HG03280 (cell line): ENCODE results near the gene RANBP17.

ENCODE experiments used
- ATAC-seq: cut with Tn5 transposase; IDR thresholded peaks from one replicate; pipeline ENCODE4 v1.9.1; 2021; ENCODE audit warnings: mild to moderate bottlenecking, moderate library complexity; ENCODE audit not compliant: unreplicated experiment

The RANBP17 gene

DNA sequence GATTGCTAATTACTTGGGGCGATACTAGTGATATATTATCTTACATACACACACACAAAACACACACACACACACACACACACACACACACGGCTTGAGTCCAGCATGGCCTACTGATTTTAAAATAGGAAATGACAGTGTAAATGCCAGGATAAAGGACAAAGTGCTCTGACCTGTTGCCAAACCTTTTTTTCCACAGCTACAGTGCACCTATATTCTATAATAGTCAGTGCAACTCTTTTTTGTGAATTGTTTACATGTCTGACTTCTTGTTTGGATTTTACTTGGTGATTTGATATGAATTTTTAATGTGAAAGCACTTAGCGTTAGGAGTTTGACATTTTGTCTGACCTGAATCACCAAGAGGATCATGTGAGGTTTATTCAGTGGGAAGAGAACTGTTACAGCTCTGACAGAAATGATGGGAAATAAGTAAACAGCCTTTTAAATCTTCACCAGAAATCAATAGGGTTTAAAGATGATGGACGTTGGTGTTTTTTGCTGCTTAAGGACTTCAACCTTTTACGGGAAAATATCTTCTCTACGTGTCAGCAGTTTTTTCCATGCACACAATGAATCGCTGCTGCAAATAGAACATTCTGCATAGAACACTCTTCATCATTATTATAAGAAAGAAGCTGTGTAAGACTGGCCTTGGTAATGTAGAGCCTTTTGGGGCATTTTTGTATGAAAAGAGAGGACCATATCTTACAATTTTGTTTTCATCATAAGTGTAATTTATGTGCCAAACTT is 218.5 kb downstream of the RANBP17 start:
- ATAC-seq = no peak

DNA sequence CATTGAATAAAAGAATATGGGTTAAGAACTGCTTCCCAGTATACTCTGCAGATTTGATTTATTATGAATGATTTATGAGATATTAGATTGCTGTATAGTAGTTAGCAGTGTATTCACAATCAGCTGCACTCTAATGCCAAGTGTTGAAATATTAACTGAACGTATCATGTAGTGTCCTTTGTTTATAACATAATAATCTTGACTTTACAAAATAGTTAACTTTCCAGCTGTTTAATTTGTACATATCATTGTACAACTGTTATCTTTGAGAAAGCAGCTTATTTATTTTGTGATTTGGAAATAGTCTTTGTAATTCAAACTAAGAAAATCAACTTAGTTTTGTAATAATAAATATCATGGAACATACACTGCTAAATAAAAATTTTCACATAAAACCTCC is 219.5 kb downstream of the RANBP17 start:
- no peak for ATAC-seq

DNA sequence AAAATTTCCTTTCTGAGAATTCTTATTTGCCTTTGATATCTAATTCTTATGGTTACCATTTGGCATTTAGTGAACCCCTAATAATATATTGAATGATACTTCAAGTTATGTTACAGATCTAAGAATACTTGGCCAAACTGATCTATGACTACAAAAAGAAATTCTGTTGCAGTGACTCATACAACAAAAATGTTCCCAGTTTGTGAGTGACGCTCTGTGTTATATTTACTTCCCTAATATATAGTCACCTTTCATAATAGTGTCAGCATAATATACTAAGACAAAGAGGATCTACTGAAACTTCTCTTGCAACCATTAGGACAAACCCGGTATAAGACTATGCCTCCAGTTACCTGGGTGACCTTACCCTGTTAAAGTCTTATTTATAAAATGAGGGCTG is 230.4 kb downstream of the RANBP17 start:
- ATAC-seq = no peak

DNA sequence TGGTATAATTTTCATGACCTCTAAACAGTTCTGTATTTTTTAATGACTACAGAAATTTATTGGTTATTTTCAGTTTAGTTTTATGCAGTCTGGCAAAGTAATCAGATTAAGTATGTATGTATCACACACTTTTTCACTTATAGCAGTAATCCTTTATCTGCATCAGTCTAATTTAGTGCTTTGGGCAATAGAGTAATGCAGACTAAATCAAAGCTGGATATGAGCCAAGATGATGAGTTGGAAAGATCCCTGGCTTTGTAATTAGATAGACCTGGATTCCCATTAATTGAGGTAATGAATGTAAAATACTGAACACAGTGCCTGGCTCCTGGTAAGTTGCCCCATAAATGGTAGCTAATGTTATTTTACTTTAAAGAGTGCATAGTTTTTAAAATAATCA is 231.8 kb downstream of the RANBP17 start:
- no peak for ATAC-seq

DNA sequence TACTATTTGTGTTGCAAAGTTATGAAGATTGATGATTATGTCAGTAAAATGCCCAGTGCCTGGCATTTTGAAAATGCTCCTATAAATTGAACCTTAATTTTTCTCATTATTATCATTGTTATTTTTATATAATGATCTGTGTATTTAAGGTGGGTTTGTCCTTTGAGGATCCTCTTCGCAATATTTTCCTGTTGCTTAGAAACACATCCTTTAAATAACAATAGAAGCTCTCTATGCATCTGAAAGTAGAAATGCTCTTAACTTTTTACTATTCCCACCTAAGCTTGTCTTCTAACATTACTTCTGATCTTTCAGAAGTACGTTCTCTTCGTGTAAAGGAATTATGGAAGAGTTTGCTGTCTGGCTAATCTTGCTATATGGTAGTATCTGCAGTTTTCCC is 232.5 kb downstream of the RANBP17 start:
- no peak for ATAC-seq

DNA sequence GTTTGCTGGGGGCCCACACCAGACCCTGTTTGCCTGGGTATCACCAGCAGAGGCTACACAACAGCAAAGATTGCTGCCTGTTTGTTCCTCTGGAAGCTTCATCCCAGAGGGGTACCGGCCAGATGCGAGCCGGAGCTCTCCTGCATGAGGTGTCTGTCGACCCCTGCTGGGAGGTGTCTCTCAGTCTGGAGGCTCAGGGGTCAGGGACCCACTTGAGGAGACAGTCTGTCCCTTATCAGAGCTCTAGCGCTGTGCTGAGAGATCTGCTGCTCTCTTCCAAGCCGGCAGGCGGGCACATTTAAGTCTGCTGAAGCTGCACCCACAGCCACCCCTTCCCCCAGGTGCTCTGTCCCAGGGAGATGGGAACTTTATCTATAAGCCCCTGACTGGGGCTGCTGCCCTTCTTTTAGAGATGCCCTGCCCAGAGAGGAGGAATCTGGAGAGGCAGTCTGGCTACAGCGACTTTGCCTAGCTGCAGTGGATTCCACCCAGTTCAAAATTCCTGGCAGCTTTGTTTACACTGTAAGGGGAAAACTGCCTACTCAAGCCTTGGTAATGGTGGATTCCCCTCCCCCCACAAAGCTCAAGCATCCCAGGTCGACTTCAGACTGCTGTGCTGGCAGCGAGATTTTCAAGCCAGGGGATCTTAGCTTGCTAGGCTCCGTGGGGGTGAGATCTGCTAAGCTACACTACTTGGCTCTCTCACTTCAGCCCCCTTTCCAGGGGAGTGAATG is 241.2 kb downstream of the RANBP17 start:
- no peak for ATAC-seq

DNA sequence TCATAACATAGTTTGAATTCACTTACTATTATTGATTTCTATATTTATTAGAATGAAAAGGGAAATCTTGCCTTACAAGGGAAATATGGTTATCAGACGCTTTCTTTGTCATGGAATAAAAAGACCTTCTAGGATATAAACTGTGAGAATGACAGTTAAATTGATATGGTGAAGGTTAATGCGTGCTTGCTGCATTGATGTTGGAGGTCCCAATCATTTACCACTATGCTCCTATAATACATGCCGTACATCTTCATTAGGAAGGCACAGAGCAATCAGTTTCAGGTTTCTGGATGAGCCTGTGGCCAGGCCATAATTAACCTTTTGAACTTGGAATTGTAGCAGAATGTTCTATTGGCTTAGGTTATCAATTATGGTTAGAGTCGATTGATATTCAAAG is 245.9 kb downstream of the RANBP17 start:
- no peak for ATAC-seq

DNA sequence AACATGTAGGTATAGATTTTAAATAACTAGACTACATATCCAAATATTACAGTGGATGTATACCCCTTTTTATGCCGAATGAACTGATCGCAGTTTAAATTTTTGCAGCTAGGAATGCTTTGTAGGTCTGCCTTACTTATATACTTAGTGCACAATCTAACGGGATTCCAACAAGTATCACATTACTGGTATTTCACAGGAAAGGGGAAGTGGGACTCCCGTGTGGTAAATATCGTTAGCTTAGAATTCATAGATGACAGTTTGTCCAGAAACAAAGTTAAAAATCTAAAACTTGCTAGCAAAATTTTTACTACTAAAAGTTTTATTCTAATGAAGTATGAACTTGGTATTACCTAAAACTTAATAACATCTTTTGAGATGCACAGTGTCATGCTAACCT is 253.7 kb downstream of the RANBP17 start:
- ATAC-seq = no peak

DNA sequence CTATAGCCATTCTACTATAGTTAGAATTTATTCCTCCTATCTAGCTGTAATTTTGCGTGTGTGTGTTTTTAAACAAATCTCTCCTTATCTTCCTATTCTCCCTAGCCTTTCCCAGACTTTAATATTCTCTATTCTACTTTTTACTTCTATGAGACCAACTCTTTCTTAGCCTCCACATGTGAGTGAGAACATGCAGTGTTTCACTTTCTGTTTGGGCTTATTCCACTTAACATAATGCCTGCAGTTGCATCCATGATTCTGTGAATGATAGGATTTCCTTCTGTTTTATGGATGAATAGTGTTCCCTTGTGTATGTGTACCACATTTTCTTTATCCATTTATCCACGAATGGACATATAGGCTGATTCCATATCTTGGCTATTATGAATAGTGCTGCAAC is 254.9 kb downstream of the RANBP17 start:
- no peak for ATAC-seq

DNA sequence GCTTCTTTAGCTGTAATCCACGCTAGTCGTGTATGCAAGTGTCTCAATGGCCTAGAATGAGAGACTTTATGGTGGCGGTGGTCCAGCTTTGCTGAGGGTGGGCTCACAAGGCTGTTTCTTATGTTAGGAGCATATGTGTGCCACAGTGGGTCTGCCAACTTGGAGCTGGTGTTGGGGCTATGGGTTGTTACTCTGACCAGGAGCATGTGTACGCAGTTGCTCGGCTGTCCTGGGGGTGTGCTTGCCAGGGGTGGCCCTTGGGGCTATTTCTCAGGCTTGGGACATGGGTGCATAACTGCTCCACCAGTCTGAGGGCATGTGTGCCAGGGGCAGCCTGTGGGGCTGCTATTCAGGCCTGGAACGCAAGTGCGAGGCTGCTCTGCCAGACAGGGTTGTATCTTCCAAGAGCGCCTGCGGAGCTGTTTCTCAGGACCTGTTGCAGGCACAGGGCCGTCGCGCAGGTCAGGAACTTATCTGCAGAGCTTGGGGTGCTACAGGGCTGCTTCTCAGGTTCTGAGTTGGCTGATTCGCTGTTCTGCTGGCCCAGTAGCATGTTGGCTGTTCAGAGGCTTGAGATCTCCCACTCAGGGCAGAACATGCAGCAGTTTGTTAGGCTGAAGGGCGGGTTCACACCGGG is 259.3 kb downstream of the RANBP17 start:
- no peak for ATAC-seq

DNA sequence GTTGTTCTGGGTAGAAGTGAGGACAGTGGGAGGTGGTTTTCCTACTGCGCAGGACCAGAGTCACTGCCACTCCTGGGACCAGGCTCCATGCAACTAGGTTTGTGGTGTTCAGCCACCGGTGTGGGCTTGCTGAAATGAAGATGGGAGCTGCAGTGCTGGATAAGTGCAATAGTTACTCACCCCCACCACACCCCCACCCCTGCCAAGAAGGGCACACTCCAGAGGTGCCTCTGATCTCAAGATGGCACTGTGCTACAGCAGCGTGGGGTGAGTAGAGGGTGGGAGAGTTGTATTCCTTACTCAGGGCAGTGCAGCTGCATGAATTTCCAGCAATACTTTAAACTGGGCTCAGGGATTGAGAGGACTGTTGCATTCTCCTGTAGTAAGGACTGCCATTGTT is 259.8 kb downstream of the RANBP17 start:
- no peak for ATAC-seq

DNA sequence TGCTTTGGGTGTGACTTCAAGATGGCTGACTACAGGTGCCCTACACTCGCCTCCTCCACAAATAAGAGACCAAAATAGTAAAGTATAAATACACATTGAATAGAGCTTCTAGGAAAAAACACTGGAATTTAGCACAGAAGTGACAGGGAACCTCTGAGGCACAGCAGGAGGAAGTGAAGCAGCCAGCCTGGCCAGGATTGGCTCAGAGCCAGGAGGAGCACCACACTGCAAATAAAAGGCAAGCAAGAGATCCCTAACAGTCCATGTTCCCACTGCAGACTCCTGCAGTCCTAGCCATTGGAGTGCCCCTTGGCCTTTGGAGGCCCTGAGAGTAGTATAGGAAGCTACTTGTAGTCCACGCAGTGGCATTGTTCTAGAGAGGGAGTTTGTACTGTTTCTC is 260.6 kb downstream of the RANBP17 start:
- no peak for ATAC-seq

DNA sequence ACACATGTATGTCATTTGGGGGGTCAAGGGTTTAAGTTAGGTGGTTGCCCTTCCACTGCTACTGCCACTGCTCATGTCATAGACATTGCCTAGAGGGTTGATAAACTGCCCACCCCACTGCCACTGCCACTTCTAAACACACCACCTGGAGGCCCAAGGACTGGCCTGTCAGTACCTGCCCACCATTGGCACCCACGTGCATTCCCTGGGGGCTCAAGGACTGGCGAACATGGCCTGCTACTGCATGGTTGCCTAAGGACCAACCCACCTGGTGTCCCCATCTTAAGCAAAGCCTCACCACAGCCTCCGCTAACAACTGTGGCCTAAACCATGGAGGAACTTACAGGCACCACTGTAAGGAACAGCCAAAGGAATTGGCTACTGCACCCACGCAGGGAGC is 261.6 kb downstream of the RANBP17 start:
- ATAC-seq = no peak

DNA sequence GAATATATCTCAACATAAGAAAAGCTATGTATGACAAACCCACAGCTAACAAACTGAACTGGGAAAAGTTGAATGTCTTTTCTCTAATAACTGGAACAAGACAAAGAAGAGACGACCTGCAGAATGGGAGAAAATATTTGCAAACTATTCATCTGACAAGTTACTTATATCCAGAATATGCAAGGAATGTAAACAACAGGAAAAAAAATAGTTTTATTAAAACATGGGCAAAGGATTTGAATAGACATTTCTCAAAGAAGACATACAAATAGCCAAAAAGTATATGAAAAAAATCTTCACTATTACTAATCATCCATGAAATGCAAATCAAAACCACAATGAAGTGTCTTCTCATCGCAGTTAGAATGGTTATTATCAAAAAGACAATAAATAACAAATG is 265.5 kb downstream of the RANBP17 start:
- no peak for ATAC-seq

DNA sequence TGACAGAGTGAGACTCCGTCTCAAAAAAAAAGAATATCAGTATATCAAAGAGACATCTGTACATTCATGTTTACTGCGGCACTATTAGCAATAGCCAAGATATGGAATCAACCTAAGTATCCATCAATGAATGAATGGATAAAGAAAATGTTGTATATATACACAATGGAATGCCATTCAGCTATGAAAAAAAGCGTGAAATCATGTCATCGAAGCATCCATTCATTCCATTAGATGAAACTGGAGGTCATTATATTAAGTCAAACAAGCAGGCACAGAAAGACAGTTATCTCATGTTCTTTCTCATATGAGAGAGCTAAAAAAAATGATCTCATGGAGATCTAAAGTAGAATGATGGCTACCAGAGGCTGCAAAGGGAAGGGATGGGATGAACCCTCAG is 266.3 kb downstream of the RANBP17 start:
- ATAC-seq = no peak

DNA sequence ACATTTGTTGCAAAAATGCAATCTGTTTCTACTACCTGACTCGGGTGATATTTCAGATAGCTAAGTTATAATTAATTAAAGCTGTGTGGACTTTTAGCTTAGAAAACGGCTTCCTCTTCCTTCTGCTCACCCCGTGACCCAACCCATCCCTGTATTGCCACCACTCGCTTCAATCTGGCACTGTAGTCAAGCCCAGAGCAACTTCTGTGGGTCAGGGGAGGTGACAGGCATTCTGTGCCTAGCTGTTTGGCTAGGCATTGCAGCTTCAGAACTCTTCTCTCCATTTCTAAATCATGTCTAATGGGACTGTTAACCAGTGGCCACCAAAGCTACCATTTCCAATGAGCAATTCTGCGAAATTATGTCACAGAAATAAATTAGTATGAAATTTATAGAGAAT is 267.5 kb downstream of the RANBP17 start:
- ATAC-seq = no peak

DNA sequence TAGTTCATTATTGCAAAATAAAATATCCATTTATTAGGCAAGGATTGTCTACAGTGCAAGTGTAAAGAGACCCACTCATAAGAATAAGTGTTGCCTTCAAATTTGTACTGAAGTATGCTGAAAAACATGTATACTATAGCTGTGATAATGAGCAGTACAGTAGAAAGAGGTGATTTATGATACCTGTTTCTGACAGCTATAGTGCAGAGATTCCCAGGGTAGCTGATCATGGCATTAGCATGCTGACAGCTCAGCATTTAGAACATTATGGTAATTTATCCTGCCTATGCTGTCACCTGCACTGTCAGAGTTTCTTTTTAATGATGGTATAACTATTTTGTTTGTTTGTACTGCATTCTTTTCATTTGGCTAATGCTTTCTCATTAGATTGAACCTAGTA is 269.7 kb downstream of the RANBP17 start:
- ATAC-seq = no peak

DNA sequence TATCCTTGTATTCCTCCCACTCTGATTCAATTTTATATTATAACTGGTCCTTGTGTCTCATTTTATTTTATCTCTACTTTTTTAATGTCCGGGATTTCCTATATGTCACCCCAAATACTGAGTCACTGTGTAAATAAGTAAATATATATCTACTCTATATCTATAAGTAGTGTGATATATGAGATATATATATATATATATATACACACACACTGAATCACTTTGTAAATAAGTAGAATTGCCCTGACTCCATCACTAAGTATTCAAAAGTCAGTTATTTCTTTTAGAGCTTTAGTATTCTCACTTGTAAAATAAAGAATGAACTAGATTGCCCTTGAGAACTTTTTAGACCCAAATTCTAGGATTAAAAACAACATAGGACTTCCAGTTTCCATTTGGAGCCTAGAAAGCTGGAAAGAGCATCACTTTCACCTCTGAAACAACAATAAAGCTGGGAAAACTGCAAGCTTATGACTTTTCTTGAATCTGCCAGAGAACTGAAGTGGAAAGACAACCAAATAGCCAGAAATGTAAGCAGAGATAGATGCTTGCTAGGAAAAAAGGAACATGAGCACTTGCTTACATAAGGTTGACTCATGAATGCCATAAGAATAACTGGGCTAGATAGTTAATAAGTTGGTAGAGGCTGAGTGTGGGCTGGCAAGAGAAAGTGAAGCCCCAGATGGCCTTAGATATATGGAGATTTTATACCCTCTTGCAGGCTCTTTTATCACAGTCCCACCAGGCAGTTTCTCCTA is 276.1 kb downstream of the RANBP17 start:
- no peak for ATAC-seq

DNA sequence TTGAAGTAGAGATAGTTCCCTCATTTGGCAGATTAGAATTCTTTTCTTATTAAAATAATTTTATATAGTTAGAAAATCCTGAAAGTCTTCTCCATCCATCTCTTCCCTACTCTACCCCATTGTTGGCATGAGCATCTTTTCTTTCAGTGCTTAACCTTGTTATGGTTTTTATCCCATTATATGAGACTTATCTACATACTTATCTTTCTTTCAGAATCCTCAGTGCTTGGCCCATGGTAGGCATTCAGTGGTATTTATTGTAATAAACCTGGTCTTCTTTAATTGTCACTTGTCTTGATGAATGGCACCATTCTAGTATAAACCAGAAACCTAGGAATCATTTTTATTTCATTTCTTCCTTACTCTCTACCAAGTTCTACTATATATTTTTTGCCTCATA is 277.4 kb downstream of the RANBP17 start:
- ATAC-seq = no peak

DNA sequence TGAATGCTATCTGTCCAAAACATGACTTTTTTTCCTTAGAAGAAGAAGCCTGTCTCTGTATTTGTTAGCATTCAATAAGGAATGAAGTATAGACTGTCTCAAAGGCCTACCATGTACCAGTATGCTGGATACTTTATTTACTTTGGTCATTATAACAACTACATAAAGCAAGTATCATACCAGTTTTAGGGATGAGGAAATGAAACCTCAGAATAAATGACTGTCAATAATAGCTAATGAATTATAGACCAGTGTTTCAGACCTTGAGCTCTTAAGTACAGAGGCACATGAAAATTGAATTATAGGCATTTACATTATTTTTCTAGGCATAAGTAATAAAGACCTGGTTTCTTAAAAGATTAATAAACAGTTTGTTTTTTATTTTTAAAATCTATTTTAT is 280.8 kb downstream of the RANBP17 start:
- ATAC-seq = no peak

DNA sequence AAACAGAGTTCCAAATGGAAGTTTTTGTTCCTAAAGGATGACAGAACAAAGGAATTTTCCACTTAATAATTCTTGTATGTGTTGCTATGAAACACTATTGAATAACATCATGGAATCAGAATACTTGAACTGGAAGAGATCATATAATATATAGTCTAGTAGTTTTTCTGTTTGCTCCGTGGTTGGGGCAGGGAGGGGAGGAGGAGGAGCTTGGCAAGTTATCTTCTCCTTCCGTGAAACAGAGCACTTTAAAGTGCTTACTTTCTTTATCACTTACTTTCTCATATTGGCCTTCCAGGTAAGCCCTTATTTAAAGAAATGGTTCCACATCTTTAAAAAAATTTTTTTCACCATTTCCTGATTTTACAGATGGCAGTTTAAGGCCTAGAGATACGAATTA is 281.4 kb downstream of the RANBP17 start:
- no peak for ATAC-seq
